ENCODE data around the gene RNASE4. TPM values are rescaled to one million over a fixed set of nuclear protein-coding genes. Genes with fewer than 3 reads are reported as not detected.
"Not testable (repeated sequence)": the region's sequence is repeated elsewhere in the genome, so short reads cannot be mapped to it uniquely, and the experiment has no call there.

The RNASE4 gene
- total RNA-seq, 1 donor from 2014 or later: 5.6 TPM

GRCh38 chr14:20734430-20734806, 50.1 kb downstream of the RNASE4 start:
- H3K27me3 ChIP-seq (ENCODE audit: control insufficient read depth, insufficient read depth, low read length): no peaks in the 10 kb centered on the region
- no peak for TF ChIP-seq CTCF (IDR thresholded peaks at IDR 0.05; ENCODE audit: insufficient read depth, low read length, poor library complexity, severe bottlenecking)

GRCh38 chr14:20738292-20738691, 53.9 kb downstream of the RNASE4 start:
- H3K36me3 ChIP-seq (ENCODE audit: control insufficient read depth, insufficient read depth, low read length); H3K27me3 ChIP-seq (ENCODE audit: control insufficient read depth, insufficient read depth, low read length); H3K4me3 ChIP-seq (ENCODE audit: low read depth, low read length); DNase-seq (ENCODE audit: low read depth): not testable (repeated sequence)

More at GRCh38 chr14:20734430-20734806, 50.1 kb downstream of the RNASE4 start:
- DNase-seq (ENCODE audit: low read depth): no peak
- Histone ChIP-seq H3K4me3 (ENCODE audit: low read depth, low read length) (no peak overlapping the region), H3K36me3 (ENCODE audit: control insufficient read depth, insufficient read depth, low read length) (no peaks in the 10 kb centered on the region)

GRCh38 chr14:20742132-20742531, 57.8 kb downstream of the RNASE4 start:
- Histone ChIP-seq H3K27me3 (ENCODE audit: control insufficient read depth, insufficient read depth, low read length) (no peaks in the 10 kb centered on the region), H3K36me3 (ENCODE audit: control insufficient read depth, insufficient read depth, low read length) (no peaks in the 10 kb centered on the region), H3K4me3 (ENCODE audit: low read depth, low read length) (no peak overlapping the region)
- no peak for TF ChIP-seq CTCF (IDR thresholded peaks at IDR 0.05; ENCODE audit: insufficient read depth, low read length, poor library complexity, severe bottlenecking)
- DNase-seq (ENCODE audit: low read depth): no peak

GRCh38 chr14:20743556-20743955, 59.2 kb downstream of the RNASE4 start:
- Histone ChIP-seq H3K27me3 (ENCODE audit: control insufficient read depth, insufficient read depth, low read length) (no peaks in the 10 kb centered on the region), H3K4me3 (ENCODE audit: low read depth, low read length) (no peak overlapping the region), H3K36me3 (ENCODE audit: control insufficient read depth, insufficient read depth, low read length) (no peaks in the 10 kb centered on the region)
- no peak for TF ChIP-seq CTCF (IDR thresholded peaks at IDR 0.05; ENCODE audit: insufficient read depth, low read length, poor library complexity, severe bottlenecking)
- DNase-seq (ENCODE audit: low read depth): no peak

GRCh38 chr14:20745571-20746358, 61.4 kb downstream of the RNASE4 start, which contains the start of gene EDDM3A:
Gene EDDM3A (plus strand): TSS chr14:20745887. CDS start chr14:20747581, 1,694 bp downstream.
- no peak for DNase-seq (ENCODE audit: low read depth)
- no peak within 1 kb of the TSS for H3K4me3 ChIP-seq (ENCODE audit: low read depth, low read length)
- no peak for TF ChIP-seq CTCF (IDR thresholded peaks at IDR 0.05; ENCODE audit: insufficient read depth, low read length, poor library complexity, severe bottlenecking)
- no peaks in the 10 kb centered on the region for H3K27me3 ChIP-seq (ENCODE audit: control insufficient read depth, insufficient read depth, low read length)
- H3K36me3 ChIP-seq (ENCODE audit: control insufficient read depth, insufficient read depth, low read length): no peaks in the 10 kb centered on the region

- no peak for TF ChIP-seq CTCF (IDR thresholded peaks at IDR 0.05; ENCODE audit: insufficient read depth, low read length, poor library complexity, severe bottlenecking)
- no peak for DNase-seq (ENCODE audit: low read depth)
- no peaks in the 10 kb centered on the region for H3K36me3 ChIP-seq (ENCODE audit: control insufficient read depth, insufficient read depth, low read length)
- no peak overlapping the region for H3K4me3 ChIP-seq (ENCODE audit: low read depth, low read length)
- no peaks in the 10 kb centered on the region for H3K27me3 ChIP-seq (ENCODE audit: control insufficient read depth, insufficient read depth, low read length)
Observed at GRCh38 chr14:20746566-20746965, 62.2 kb downstream of the RNASE4 start.
